Measurements from ENCODE around the gene MAU2.
"Not testable (repeated sequence)": the region's sequence is repeated elsewhere in the genome, so short reads cannot be mapped to it uniquely, and the experiment has no call there.

MAU2 gene

GRCh38 chr19:19385896-19386869 lies 65.6 kb downstream of the MAU2 start:
- DNase-seq = no peak

GRCh38 chr19:19387108-19387507 lies 66.5 kb downstream of the MAU2 start:
- no peak for DNase-seq

GRCh38 chr19:19388568-19389555 lies 68.2 kb downstream of the MAU2 start:
- no peak for DNase-seq

GRCh38 chr19:19389683-19390082 lies 69.1 kb downstream of the MAU2 start:
- DNase-seq = not testable (repeated sequence)

- not testable (repeated sequence) for DNase-seq
Measured at GRCh38 chr19:19394333-19394732, 73.7 kb downstream of the MAU2 start.

GRCh38 chr19:19399733-19400433 lies 79.3 kb downstream of the MAU2 start:
- no peak for DNase-seq

GRCh38 chr19:19402656-19403372 lies 82.2 kb downstream of the MAU2 start:
- no peak for DNase-seq

GRCh38 chr19:19403373-19403901 lies 82.8 kb downstream of the MAU2 start:
- DNase-seq = no peak

GRCh38 chr19:19404879-19405860 lies 84.5 kb downstream of the MAU2 start, which contains the start of gene GATAD2A:
Gene GATAD2A, plus strand, starts transcription at chr19:19405675. Its CDS starts 59,671 bp downstream, at chr19:19465346.
- DNase-seq = peak; percentile 73

GRCh38 chr19:19405971-19406877 lies 85.6 kb downstream of the MAU2 start:
- DNase-seq = no peak

GRCh38 chr19:19406878-19407632 lies 86.4 kb downstream of the MAU2 start:
- DNase-seq = no peak

- no peak for DNase-seq
Measured at GRCh38 chr19:19407633-19407930, 87.0 kb downstream of the MAU2 start.
